MCF 10A (cell line): ENCODE data around the gene BAIAP2L2. TPM values are rescaled to one million over a fixed set of nuclear protein-coding genes. Genes with fewer than 3 reads are reported as not detected.

Source experiments
- BruUV-seq: library from RNA; stranded (reverse); fragments of 400-500 nt; replicated peaks from 2 replicates; lab custom pipeline; 2021; lab: Mats Ljungman, UMichigan
- CTCF ChIA-PET: fragments of 300-600 bp; sonication (Branson Sonifier 250); formaldehyde crosslinking; extraction: SDS; loops from one replicate; lab custom pipeline; 2021; ENCODE audit warnings: antibody characterized with exemption, inconsistent platforms; lab: Yijun Ruan, JAX
- POLR2A ChIA-PET: fragments of 300-600, 350-650 bp; sonication (Branson Sonifier 250); formaldehyde crosslinking; extraction: SDS; loops from one replicate; lab custom pipeline; 2020; ENCODE audit warnings: antibody characterized with exemption, inconsistent platforms; lab: Yijun Ruan, JAX
- DNase-seq: peaks from one replicate; pipeline ENCODE4 v3.0.0-alpha.2; 2018; ENCODE audit not compliant: unreplicated experiment
- H3K27ac Mint-ChIP-seq: one replicate; pipeline ENCODE4 v1.8.0; 2022; ENCODE audit warnings: mild to moderate bottlenecking, low read depth, mixed read lengths; ENCODE audit not compliant: unreplicated experiment
- H3K27me3 Mint-ChIP-seq: one replicate; pipeline ENCODE4 v1.8.0; 2022; ENCODE audit warnings: mixed read lengths; ENCODE audit not compliant: insufficient read depth, unreplicated experiment
- H3K36me3 Mint-ChIP-seq: one replicate; pipeline ENCODE4 v1.8.0; 2022; ENCODE audit warnings: mild to moderate bottlenecking, moderate library complexity, mixed read lengths; ENCODE audit not compliant: insufficient read depth, unreplicated experiment
- H3K4me1 Mint-ChIP-seq: one replicate; pipeline ENCODE4 v1.8.0; 2022; ENCODE audit warnings: mixed read lengths; ENCODE audit not compliant: insufficient read depth, unreplicated experiment
- H3K4me3 Mint-ChIP-seq: one replicate; pipeline ENCODE4 v1.8.0; 2022; ENCODE audit warnings: mild to moderate bottlenecking, moderate library complexity, mixed read lengths; ENCODE audit not compliant: unreplicated experiment
- H3K9me3 Mint-ChIP-seq: one replicate; pipeline ENCODE4 v1.8.0; 2022; ENCODE audit warnings: mixed read lengths; ENCODE audit not compliant: unreplicated experiment
- intact Hi-C: fragments of 100-400 bp; cut with micrococcal nuclease; formaldehyde crosslinking; loops from 2 replicates; pipeline ENCODE4 v1.14.1; 2022
- total RNA-seq: library from RNA; stranded (reverse); gene quantifications from 2 replicates; pipeline ENCODE4 v1.2.3, GENCODE V29; 2022
- TF ChIP-seq, protein P1 (sequence below): fragments of 200-600 bp; IDR thresholded peaks from one replicate; pipeline ENCODE4 v1.8.0; 2022; ENCODE audit warnings: antibody characterized with exemption, mild to moderate bottlenecking; ENCODE audit not compliant: unreplicated experiment

BAIAP2L2 gene
- total RNA-seq, 1 experiment from 2014 or later: 7.1 TPM

DNA sequence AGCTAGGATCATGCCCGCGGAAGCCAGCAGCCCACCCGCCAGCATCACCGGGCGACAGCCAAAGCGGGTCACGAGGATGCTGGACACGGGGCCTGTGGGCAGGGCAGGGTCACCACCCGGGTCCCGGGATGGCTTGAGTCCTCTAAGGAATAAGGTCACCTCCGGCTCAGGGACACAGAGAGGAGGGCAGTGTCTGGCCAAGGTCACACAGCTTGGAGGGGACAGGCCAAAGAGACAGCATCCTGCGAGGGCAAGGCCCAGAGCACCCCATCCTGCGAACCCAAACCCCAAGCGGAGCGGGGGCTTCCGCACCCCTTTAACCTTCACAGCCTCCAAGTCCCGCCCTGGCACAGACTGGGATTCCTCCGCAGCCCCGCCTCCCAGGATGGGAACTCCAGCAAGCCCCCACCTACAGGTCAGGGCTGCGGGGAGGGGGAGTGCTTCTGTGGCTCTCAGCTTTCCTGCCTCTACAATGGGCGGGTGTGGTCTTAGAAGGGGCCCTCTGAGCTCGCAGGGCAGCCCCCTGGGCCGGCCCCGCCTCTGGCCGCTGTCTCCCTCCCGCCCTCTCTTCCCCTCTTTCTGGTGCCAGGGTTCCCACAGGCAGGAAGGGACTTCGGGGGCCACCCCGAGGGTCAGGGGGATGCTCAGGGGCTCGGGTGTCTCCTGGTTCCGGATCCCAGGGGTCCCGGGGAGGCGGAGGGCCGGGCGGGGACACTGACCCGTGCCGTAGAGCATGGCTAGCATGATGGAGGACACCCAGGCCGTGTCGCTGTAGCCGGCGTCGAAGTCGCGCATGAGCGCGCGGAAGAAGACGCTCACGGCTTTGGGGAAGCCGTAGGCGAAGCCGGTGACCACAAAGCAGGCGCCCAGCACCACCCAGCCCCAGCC, 28.3 kb downstream of the BAIAP2L2 start:
- ChIA-PET POLR2A (no interaction called here), CTCF (interaction anchor here (0.6 to 0.7 kb wide), 2 partner anchors 66 to 1984 kb away, joined by 3 read pairs; no protein-coding TSS in a partner anchor)
- TF ChIP-seq, protein P1, sequence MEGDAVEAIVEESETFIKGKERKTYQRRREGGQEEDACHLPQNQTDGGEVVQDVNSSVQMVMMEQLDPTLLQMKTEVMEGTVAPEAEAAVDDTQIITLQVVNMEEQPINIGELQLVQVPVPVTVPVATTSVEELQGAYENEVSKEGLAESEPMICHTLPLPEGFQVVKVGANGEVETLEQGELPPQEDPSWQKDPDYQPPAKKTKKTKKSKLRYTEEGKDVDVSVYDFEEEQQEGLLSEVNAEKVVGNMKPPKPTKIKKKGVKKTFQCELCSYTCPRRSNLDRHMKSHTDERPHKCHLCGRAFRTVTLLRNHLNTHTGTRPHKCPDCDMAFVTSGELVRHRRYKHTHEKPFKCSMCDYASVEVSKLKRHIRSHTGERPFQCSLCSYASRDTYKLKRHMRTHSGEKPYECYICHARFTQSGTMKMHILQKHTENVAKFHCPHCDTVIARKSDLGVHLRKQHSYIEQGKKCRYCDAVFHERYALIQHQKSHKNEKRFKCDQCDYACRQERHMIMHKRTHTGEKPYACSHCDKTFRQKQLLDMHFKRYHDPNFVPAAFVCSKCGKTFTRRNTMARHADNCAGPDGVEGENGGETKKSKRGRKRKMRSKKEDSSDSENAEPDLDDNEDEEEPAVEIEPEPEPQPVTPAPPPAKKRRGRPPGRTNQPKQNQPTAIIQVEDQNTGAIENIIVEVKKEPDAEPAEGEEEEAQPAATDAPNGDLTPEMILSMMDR: no peak
- no TSS peak for BruUV-seq
- DNase-seq: no peak
- H3K36me3 Mint-ChIP-seq: no peaks in the 10 kb centered on the region
- no peaks in the 10 kb centered on the region for H3K9me3 Mint-ChIP-seq
- peaks cover under 1% of the 10 kb centered on the region for H3K4me1 Mint-ChIP-seq
- H3K27ac Mint-ChIP-seq: no peak overlapping the region
- intact Hi-C loops: no loop called here
- H3K4me3 Mint-ChIP-seq: no peak overlapping the region
- no peaks in the 10 kb centered on the region for H3K27me3 Mint-ChIP-seq

GRCh38 chr22:38081636-38081940, 28.9 kb downstream of the BAIAP2L2 start:
- intact Hi-C loops: no loop called here
- no peaks in the 10 kb centered on the region for H3K4me1 Mint-ChIP-seq
- no peak overlapping the region for H3K27ac Mint-ChIP-seq
- DNase-seq: no peak
- no peaks in the 10 kb centered on the region for H3K27me3 Mint-ChIP-seq
- no peaks in the 10 kb centered on the region for H3K9me3 Mint-ChIP-seq
- TF ChIP-seq, protein P1: no peak
- ChIA-PET CTCF (interaction anchor here (0.6 kb wide), 1 partner anchor 65 kb away, joined by 3 read pairs; no protein-coding TSS in a partner anchor), POLR2A (no interaction called here)
- H3K36me3 Mint-ChIP-seq: no peaks in the 10 kb centered on the region
- no peak overlapping the region for H3K4me3 Mint-ChIP-seq
- BruUV-seq: no TSS peak

DNA sequence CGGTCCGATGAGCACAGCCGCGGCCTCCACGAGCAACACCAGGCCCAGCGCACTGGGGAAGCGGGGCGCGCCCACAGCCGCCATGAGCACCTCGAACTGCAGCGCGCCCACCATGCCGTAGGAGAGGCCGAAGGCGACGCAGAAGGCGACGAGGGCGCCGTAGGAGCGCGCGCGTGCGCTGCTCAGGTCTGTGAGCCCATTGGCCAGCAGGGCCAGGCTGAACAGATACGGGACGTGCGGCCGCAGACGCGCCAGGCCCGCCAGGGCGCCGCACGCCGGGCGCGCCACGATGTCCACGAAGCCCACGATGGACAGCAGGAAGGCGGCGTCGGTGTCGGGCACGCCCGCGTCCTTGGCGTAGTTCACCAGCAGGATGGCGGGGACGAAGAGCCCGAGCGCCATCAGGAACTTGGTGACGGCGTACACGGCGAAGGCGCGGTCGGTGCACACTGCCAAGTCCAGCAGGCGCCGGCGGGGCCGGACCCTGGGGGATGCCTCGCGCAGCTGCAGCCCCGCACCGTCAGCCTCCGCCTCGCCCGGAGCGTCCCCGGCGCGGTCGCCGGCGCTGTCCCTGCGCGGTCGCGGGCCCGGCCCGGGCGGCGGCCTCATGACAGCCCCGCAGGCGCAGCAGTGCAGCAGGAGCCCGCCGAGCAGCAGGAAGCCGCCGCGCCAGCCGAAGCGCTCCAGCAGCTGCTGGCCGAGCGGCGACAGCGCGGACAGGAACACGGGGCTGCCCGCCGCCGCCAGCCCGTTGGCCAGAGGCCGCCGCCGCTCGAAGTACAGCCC, 29.4 kb downstream of the BAIAP2L2 start:
- DNase-seq: no peak
- Mint-ChIP-seq H3K4me1 (no peaks in the 10 kb centered on the region), H3K36me3 (peaks cover 4% of the 10 kb centered on the region), H3K27me3 (no peaks in the 10 kb centered on the region), H3K9me3 (no peaks in the 10 kb centered on the region), H3K27ac (no peak overlapping the region), H3K4me3 (no peak overlapping the region)
- TF ChIP-seq, protein P1: no peak
- no TSS peak for BruUV-seq
- POLR2A ChIA-PET: no interaction called here
- CTCF ChIA-PET: interaction anchor here (0.6 kb wide), 1 partner anchor 64 kb away, joined by 3 read pairs; no protein-coding TSS in a partner anchor
- intact Hi-C loops: no loop called here

DNA sequence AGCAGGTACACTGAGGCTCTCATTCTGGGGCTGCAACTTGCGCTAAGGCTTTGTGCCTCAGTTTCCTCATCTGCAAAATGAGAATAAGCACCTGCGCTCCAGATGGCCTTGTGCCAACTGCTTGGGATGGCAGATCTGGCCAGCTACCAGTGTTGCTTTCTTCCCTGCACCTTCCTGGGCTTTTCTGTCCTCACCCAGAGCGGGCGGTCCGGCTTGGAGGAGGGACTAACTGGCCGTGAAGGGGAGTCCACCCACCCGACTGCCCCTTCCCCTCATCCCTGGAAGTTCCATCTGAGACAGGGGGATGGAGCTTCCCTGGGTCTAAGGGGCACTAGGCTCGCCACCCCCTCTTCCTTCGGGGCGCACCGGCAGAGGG, 30.0 kb downstream of the BAIAP2L2 start:
- BruUV-seq: no TSS peak
- Mint-ChIP-seq H3K27ac (no peak overlapping the region), H3K4me1 (no peaks in the 10 kb centered on the region), H3K36me3 (peaks cover 9% of the 10 kb centered on the region), H3K9me3 (no peaks in the 10 kb centered on the region), H3K27me3 (no peaks in the 10 kb centered on the region), H3K4me3 (no peak overlapping the region)
- TF ChIP-seq, protein P1: no peak
- DNase-seq: no peak
- CTCF ChIA-PET: no interaction called here
- POLR2A ChIA-PET: no interaction called here
- intact Hi-C loops: no loop called here
